HG02840 (cell line): Measurements from ENCODE around the gene GPR155.
"Not testable (repeated sequence)": the region's sequence is repeated elsewhere in the genome, so short reads cannot be mapped to it uniquely, and the experiment has no call there.

Experiments
- ATAC-seq: cut with Tn5 transposase; IDR thresholded peaks from one replicate; pipeline ENCODE4 v1.9.1; 2021; ENCODE audit warnings: mild to moderate bottlenecking, moderate library complexity, moderate number of reproducible peaks; ENCODE audit not compliant: unreplicated experiment, low FRiP score

Gene GPR155

GRCh38 chr2:174493549-174494331 lies 6.9 kb upstream of the GPR155 start:
- peak; percentile 37 for ATAC-seq

GRCh38 chr2:174492963-174493431 lies 6.2 kb upstream of the GPR155 start:
- peak; percentile 90 for ATAC-seq

- ATAC-seq = no peak
Observed at GRCh38 chr2:174491947-174492346, 5.1 kb upstream of the GPR155 start.

- ATAC-seq = no peak
Observed at GRCh38 chr2:174490051-174490450, 3.2 kb upstream of the GPR155 start.

GRCh38 chr2:174489520-174489919 lies 2.7 kb upstream of the GPR155 start:
- not testable (repeated sequence) for ATAC-seq

- no peak for ATAC-seq
Observed at GRCh38 chr2:174487820-174488162, 962 bp upstream of the GPR155 start.

GRCh38 chr2:174487108-174487819 lies 435 bp upstream of the GPR155 start:
- peak; percentile 71 for ATAC-seq

GRCh38 chr2:174485788-174486562 lies 854 bp downstream of the GPR155 start:
- no peak for ATAC-seq

GRCh38 chr2:174485045-174485444 lies 1.8 kb downstream of the GPR155 start:
- not testable (repeated sequence) for ATAC-seq

GRCh38 chr2:174484573-174484972 lies 2.3 kb downstream of the GPR155 start:
- ATAC-seq = no peak

GRCh38 chr2:174482854-174483253 lies 4.0 kb downstream of the GPR155 start:
- no peak for ATAC-seq

GRCh38 chr2:174477759-174478158 lies 9.1 kb downstream of the GPR155 start:
- no peak for ATAC-seq

- no peak for ATAC-seq
Observed at GRCh38 chr2:174473796-174474195, 13.0 kb downstream of the GPR155 start.

GRCh38 chr2:174465327-174465726 lies 21.5 kb downstream of the GPR155 start:
- no peak for ATAC-seq

GRCh38 chr2:174461221-174461620 lies 25.6 kb downstream of the GPR155 start:
- no peak for ATAC-seq

GRCh38 chr2:174454566-174454965 lies 32.3 kb downstream of the GPR155 start:
- no peak for ATAC-seq

- ATAC-seq = no peak
Observed at GRCh38 chr2:174450021-174450816, 36.6 kb downstream of the GPR155 start.

GRCh38 chr2:174449033-174449432 lies 37.8 kb downstream of the GPR155 start:
- no peak for ATAC-seq

- ATAC-seq = no peak
Observed at GRCh38 chr2:174446531-174446930, 40.3 kb downstream of the GPR155 start.

- no peak for ATAC-seq
Observed at GRCh38 chr2:174445248-174445647, 41.6 kb downstream of the GPR155 start.
